Measurements from ENCODE around the gene CDK12. TPM values are rescaled to one million over a fixed set of nuclear protein-coding genes. Genes with fewer than 3 reads are reported as not detected.

Gene CDK12
- polyA plus RNA-seq, 2 of the 4 experiments (the other 2 are of a cell fraction) = 36.7 to 42.1 TPM

DNA sequence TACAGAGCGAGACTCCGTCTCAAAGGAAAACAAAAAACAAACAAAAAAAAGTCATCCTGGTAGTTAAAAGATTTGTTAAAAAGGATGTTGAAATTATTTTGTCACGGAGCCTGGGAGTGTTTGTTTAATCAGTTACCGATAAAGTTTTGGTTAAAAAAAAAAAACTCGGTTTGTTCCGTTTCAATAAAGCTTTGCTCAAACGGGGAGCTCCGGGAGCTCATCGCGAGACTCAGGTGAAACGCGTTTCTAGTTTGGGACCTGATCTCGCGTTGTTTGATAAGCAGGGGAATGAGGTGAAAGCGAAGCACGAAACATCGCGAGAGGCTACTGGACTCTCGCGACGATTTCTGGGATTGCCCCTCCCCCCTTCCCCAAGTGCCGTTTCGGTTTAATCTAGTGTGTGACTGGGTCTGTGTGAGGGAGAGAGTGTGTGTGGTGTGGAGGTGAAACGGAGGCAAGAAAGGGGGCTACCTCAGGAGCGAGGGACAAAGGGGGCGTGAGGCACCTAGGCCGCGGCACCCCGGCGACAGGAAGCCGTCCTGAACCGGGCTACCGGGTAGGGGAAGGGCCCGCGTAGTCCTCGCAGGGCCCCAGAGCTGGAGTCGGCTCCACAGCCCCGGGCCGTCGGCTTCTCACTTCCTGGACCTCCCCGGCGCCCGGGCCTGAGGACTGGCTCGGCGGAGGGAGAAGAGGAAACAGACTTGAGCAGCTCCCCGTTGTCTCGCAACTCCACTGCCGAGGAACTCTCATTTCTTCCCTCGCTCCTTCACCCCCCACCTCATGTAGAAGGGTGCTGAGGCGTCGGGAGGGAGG is at the start of gene CDK12 (continued):
- TF ChIP-seq ESRRA (IDR thresholded peaks at IDR 0.05; ENCODE audit: borderline replicate concordance, low read length) = no peak
- TF ChIP-seq JUNB (IDR thresholded peaks at IDR 0.05) = no peak
- TF ChIP-seq EHF (CRISPR knock-in tag; IDR thresholded peaks at IDR 0.05) = no peak
- peak; percentile 56 for TF ChIP-seq KDM5A (IDR thresholded peaks at IDR 0.05)
- TF ChIP-seq E2F6 (IDR thresholded peaks at IDR 0.05; ENCODE audit: borderline replicate concordance, low read depth) = no peak
- TF ChIP-seq, protein P1, sequence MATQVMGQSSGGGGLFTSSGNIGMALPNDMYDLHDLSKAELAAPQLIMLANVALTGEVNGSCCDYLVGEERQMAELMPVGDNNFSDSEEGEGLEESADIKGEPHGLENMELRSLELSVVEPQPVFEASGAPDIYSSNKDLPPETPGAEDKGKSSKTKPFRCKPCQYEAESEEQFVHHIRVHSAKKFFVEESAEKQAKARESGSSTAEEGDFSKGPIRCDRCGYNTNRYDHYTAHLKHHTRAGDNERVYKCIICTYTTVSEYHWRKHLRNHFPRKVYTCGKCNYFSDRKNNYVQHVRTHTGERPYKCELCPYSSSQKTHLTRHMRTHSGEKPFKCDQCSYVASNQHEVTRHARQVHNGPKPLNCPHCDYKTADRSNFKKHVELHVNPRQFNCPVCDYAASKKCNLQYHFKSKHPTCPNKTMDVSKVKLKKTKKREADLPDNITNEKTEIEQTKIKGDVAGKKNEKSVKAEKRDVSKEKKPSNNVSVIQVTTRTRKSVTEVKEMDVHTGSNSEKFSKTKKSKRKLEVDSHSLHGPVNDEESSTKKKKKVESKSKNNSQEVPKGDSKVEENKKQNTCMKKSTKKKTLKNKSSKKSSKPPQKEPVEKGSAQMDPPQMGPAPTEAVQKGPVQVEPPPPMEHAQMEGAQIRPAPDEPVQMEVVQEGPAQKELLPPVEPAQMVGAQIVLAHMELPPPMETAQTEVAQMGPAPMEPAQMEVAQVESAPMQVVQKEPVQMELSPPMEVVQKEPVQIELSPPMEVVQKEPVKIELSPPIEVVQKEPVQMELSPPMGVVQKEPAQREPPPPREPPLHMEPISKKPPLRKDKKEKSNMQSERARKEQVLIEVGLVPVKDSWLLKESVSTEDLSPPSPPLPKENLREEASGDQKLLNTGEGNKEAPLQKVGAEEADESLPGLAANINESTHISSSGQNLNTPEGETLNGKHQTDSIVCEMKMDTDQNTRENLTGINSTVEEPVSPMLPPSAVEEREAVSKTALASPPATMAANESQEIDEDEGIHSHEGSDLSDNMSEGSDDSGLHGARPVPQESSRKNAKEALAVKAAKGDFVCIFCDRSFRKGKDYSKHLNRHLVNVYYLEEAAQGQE (IDR thresholded peaks at IDR 0.05) = peak; percentile 100
- TF ChIP-seq FOSL2 (IDR thresholded peaks at IDR 0.05) = no peak
- TF ChIP-seq FOSL2 (CRISPR knock-in tag; IDR thresholded peaks at IDR 0.05) = no peak
- no peak for TF ChIP-seq ZNF302 (CRISPR knock-in tag; IDR thresholded peaks at IDR 0.05)
- TF ChIP-seq, protein P2, sequence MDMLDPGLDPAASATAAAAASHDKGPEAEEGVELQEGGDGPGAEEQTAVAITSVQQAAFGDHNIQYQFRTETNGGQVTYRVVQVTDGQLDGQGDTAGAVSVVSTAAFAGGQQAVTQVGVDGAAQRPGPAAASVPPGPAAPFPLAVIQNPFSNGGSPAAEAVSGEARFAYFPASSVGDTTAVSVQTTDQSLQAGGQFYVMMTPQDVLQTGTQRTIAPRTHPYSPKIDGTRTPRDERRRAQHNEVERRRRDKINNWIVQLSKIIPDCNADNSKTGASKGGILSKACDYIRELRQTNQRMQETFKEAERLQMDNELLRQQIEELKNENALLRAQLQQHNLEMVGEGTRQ (IDR thresholded peaks at IDR 0.05) = no peak; the same call in 1 of the 2 replicates
- TF ChIP-seq, protein P3, sequence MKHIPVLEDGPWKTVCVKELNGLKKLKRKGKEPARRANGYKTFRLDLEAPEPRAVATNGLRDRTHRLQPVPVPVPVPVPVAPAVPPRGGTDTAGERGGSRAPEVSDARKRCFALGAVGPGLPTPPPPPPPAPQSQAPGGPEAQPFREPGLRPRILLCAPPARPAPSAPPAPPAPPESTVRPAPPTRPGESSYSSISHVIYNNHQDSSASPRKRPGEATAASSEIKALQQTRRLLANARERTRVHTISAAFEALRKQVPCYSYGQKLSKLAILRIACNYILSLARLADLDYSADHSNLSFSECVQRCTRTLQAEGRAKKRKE (CRISPR knock-in tag; IDR thresholded peaks at IDR 0.05; ENCODE audit: low read depth) = no peak
- TF ChIP-seq HES2 (IDR thresholded peaks at IDR 0.05) = 0 out of 2 replicates have a peak, but pooled peaks have one; percentile 15
- TF ChIP-seq SREBF2 (IDR thresholded peaks at IDR 0.05) = no peak
- TF ChIP-seq POLR2A (IDR thresholded peaks at IDR 0.05; ENCODE audit: low read length) = peak; percentile 93
- TF ChIP-seq CBX2 (IDR thresholded peaks at IDR 0.05; ENCODE audit: borderline replicate concordance, low read depth) = no peak
- TF ChIP-seq ZSCAN20 (CRISPR knock-in tag; IDR thresholded peaks at IDR 0.05) = no peak
- TF ChIP-seq HOXB5 (CRISPR knock-in tag; IDR thresholded peaks at IDR 0.05) = peak; percentile 61; the same call in 1 of the 2 replicates
- peak; percentile 90 to 94 for TF ChIP-seq JUN (IDR thresholded peaks at IDR 0.05)
- no peak for TF ChIP-seq NFE2L2 (conservative IDR thresholded peaks at IDR 0.05; ENCODE audit: low read length)
- no peak for TF ChIP-seq SMC3 (IDR thresholded peaks at IDR 0.05)
- no peak for TF ChIP-seq NPAS2 (CRISPR knock-in tag; IDR thresholded peaks at IDR 0.05; ENCODE audit: borderline replicate concordance)
- TF ChIP-seq EHMT2 (IDR thresholded peaks at IDR 0.05; ENCODE audit: low read depth) = no peak
- TF ChIP-seq RNF2 (IDR thresholded peaks at IDR 0.05; ENCODE audit: borderline replicate concordance, low read depth) = no peak
- TF ChIP-seq ZC3H11A (IDR thresholded peaks at IDR 0.05) = no peak
